GM12875 (cell line): ENCODE measurements around the gene ATXN7L1.

Experiments used
- H3K4me3 ChIP-seq: one replicate; pipeline ENCODE4 v1.5.1; 2011; ENCODE audit warnings: low read depth, low read length, control low read depth
- CTCF ChIP-seq: IDR thresholded peaks from 2 replicates; pipeline ENCODE4 v1.5.1; 2011; ENCODE audit warnings: low read depth, mild to moderate bottlenecking, control low read depth, inconsistent platforms, low read length, moderate library complexity, borderline replicate concordance; ENCODE audit not compliant: insufficient read depth

ATXN7L1 gene

GRCh38 chr7:105738133-105738532 is 138.3 kb downstream of the ATXN7L1 start:
- no peak for TF ChIP-seq CTCF
- H3K4me3 ChIP-seq: no peak overlapping the region

GRCh38 chr7:105734233-105734632 is 142.2 kb downstream of the ATXN7L1 start:
- no peak overlapping the region for H3K4me3 ChIP-seq
- no peak for TF ChIP-seq CTCF

GRCh38 chr7:105731042-105731441 is 145.4 kb downstream of the ATXN7L1 start:
- no peak overlapping the region for H3K4me3 ChIP-seq
- TF ChIP-seq CTCF: no peak

DNA sequence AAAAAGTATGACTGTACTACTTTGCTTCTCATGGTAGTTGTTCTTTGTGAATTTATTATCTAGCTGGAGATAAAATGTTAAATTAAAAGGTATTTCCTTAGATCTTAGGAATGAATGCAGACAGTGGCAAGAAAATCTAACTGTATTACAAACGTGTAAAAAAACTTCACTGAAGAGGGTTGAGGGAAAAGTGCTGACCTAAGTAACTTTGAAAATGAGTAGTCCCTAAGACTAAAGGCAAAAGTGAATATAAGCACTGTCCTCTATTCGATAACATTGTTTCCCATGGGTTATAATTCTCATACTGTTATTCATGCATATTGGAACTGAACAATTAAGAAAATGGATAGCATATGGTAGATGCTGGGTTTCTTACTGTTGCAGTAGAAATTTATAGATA is 148.4 kb downstream of the ATXN7L1 start:
- no peak for TF ChIP-seq CTCF
- H3K4me3 ChIP-seq: no peak overlapping the region

DNA sequence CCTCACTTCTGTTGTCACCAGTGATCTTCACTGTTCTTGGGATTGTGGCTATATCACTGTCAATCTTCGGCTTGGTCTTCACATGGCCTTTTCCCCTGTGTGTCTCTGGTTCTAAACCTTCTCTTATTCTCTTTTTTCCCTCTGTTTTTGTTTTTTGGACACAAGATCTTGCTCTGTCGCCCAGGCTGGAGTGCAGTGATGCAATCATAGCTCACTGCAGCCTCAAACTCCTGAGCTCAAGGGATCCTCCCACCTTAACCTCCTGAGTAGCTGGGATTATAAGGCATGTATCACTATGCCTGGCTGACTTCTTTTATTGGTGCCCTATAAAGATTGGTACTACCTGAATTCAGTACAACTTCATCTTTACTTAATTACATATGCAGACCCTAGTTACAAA is 151.7 kb downstream of the ATXN7L1 start:
- H3K4me3 ChIP-seq: no peak overlapping the region
- no peak for TF ChIP-seq CTCF

DNA sequence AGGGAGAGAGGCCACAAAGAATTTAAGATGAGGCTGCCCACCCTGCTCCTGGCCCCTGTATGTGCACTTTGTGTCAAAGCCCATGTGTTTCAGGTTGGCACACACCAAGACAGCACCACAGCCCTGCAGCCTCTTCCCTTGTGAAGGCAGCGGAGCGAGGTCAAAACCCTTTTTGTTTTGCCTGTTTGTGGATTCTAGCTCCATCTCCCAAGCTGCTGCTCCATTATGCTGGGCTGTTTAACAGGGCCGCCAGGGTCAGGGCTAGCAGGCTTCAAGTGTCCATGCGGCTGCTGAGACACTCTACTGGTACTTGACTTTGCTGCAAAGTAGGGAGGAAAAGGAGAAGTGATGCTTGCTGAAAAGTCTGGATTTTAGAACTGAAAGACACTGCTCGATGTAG is 152.8 kb downstream of the ATXN7L1 start:
- TF ChIP-seq CTCF: no peak
- no peak overlapping the region for H3K4me3 ChIP-seq

GRCh38 chr7:105721571-105722104 is 154.8 kb downstream of the ATXN7L1 start:
- no peak for TF ChIP-seq CTCF
- H3K4me3 ChIP-seq: no peak overlapping the region
